ENCODE data around the gene TRAFD1. TPM values are rescaled to one million over a fixed set of nuclear protein-coding genes. Genes with fewer than 3 reads are reported as not detected.

The TRAFD1 gene
- total and polyA plus RNA-seq, 2 of the 8 experiments (the other 6 are each of a cell fraction or from before 2014, with no cell fraction given), result 18.1 to 33.1 TPM

DNA sequence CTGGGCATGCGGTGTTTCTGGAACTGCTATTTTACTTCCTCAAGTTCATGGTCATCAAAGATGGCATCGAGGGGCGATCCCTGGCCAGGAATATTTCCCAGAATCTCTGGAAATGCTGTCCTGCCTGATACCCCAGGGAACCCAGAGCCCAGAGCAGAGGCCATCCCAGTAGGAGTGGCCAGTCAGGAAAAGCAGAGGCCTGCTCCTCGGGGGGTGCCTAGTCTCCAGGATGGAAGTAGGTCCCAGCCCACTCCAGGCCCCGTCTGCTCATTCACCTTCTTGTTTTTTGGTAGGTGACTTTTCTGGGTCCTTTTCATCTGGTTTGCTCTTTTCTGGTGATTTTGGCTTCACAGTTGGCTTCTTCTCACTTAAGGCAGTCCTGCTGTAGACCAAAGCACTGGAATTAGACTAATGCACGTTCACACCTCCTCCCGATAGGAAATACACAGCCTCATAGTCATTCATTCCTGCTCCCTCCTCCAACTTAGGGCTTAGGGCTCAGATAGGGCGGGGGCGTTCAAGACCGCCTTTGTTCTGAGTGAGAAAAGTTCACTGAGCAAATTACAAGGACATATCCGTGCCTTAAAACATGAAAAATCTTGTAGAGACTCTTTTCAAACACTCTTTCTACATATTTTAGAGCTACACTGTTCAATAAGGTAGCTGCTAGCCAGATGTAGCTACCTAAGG is 51.1 kb downstream of the TRAFD1 start:
- no peak overlapping the region for H2BK120ac ChIP-seq (replicated peaks; ENCODE audit: low read depth, low read length)
- no peak overlapping the region for H2AK5ac ChIP-seq (ENCODE audit: low read depth, low read length)
- H3K23ac ChIP-seq (ENCODE audit: insufficient read length), result no peak overlapping the region
- no peaks in the 10 kb centered on the region for H4K20me1 ChIP-seq (replicated peaks in 1 of 2; ENCODE audit: control insufficient read depth in 1 of 2, insufficient read depth in 2 of 2, low read length in 2 of 2)
- H3K27ac ChIP-seq (ENCODE audit: low read depth, low read length), result no peak overlapping the region
- H3K79me1 ChIP-seq (ENCODE audit: low read depth, low read length), result no peaks in the 10 kb centered on the region
- no peak overlapping the region for H3K18ac ChIP-seq (ENCODE audit: extremely low read depth, low read length)
- POLR2A ChIA-PET (ENCODE audit: partially characterized antibody), result no interaction called here
- no peaks in the 10 kb centered on the region for H3K27me3 ChIP-seq (replicated peaks in 1 of 4; ENCODE audit: control insufficient read depth in 3 of 4, extremely low read depth in 1 of 4, insufficient read depth in 3 of 4, low read length in 3 of 4)
- no peak overlapping the region for H3K14ac ChIP-seq (ENCODE audit: insufficient read length)
- H2AFZ ChIP-seq (ENCODE audit: low read length), result no peak overlapping the region
- H4K8ac ChIP-seq (ENCODE audit: extremely low read depth, insufficient read depth, low read length), result no peak overlapping the region
- peaks cover 8 to 18% (median 11%) of the 10 kb centered on the region in 4 experiments; a peak in 7 of 8 replicates for H3K36me3 ChIP-seq (ENCODE audit: control insufficient read depth in 2 of 4, insufficient read depth in 4 of 4, low read length in 3 of 4)
- H3K4me1 ChIP-seq (replicated peaks in 1 of 4; ENCODE audit: control insufficient read depth in 3 of 4, insufficient read depth in 4 of 4, low read length in 3 of 4), result no peaks in the 10 kb centered on the region
- H2BK12ac ChIP-seq (ENCODE audit: low read depth, low read length), result no peak overlapping the region
- CTCF ChIA-PET (ENCODE audit: partially characterized antibody), result interaction anchor here (1.6 kb wide), 2 partner anchors 8 to 22 kb away, joined by 3 to 5 read pairs; no protein-coding TSS in a partner anchor
- no peak overlapping the region for H4K91ac ChIP-seq (replicated peaks; ENCODE audit: insufficient read length, low read length)
- H3K4ac ChIP-seq (replicated peaks; ENCODE audit: insufficient read length, low read depth, low read length), result no peak overlapping the region
- 88% methylated on average over 11 of the region's 11 CpGs; no CpG with 5 or more reads in 1 of the 2 experiments for WGBS, 2 experiments (ENCODE audit: extremely low coverage in 1 of 2, insufficient coverage in 1 of 2, insufficient read length in 1 of 2, insufficient replicate concordance in 2 of 2, low coverage in 1 of 2, low lambda C conversion rate in 2 of 2, missing lambda C conversion rate in 1 of 2)
- no peak overlapping the region for H2BK20ac ChIP-seq (ENCODE audit: low read length)
- H3K79me2 ChIP-seq (ENCODE audit: control insufficient read depth in 1 of 2, insufficient read depth in 2 of 2, low read length in 2 of 2), result no peaks in the 10 kb centered on the region
- no peaks in the 10 kb centered on the region for H3K9me3 ChIP-seq (ENCODE audit: insufficient read depth in 2 of 2, low read depth in 1 of 2, low read length in 1 of 2)
- FAIRE-seq (no peak), DNase-seq (ENCODE audit: low read depth in 1 of 2, low spot score in 2 of 2) (no peak)
- H3K4me2 ChIP-seq (ENCODE audit: insufficient read depth in 1 of 2, low read depth in 2 of 2, low read length in 2 of 2), result no peak overlapping the region
- no peaks in the 10 kb centered on the region for H3K23me2 ChIP-seq (ENCODE audit: low read depth, low read length)
- H2BK5ac ChIP-seq (ENCODE audit: low read depth, low read length), result no peak overlapping the region
- H4K5ac ChIP-seq (ENCODE audit: insufficient read length, low read depth, low read length), result no peak overlapping the region
- H2BK15ac ChIP-seq (ENCODE audit: low read length), result no peak overlapping the region
- no peak overlapping the region for H3K56ac ChIP-seq (replicated peaks; ENCODE audit: insufficient read length, low read depth, low read length)
- H3K9ac ChIP-seq (replicated peaks in 1 of 4; ENCODE audit: extremely low read depth in 1 of 4, low read depth in 3 of 4, low read length in 3 of 4), result no peak overlapping the region
- no peak overlapping the region for H3K4me3 ChIP-seq (ENCODE audit: extremely low read depth in 1 of 4, insufficient read depth in 2 of 4, low read depth in 3 of 4, low read length in 4 of 4)
- TF ChIP-seq CHD2 (IDR thresholded peaks at IDR 0.05; ENCODE audit: low read length) (no peak), SP1 (IDR thresholded peaks at IDR 0.05; ENCODE audit: low read depth, low read length) (no peak), BCL11A (IDR thresholded peaks at IDR 0.05; ENCODE audit: low read depth in 2 of 2, low read length in 2 of 2) (no peak), GABPA (IDR thresholded peaks at IDR 0.05; ENCODE audit: borderline replicate concordance, insufficient read depth, low read length) (no peak), JUN (IDR thresholded peaks at IDR 0.05; ENCODE audit: low read depth, low read length) (no peak), TBP (IDR thresholded peaks at IDR 0.05; ENCODE audit: low read depth, low read length) (no peak), RFX5 (IDR thresholded peaks at IDR 0.05; ENCODE audit: borderline replicate concordance, low read depth, low read length) (no peak), BACH1 (IDR thresholded peaks at IDR 0.05; ENCODE audit: low read length) (no peak)
- TF ChIP-seq, protein P1, sequence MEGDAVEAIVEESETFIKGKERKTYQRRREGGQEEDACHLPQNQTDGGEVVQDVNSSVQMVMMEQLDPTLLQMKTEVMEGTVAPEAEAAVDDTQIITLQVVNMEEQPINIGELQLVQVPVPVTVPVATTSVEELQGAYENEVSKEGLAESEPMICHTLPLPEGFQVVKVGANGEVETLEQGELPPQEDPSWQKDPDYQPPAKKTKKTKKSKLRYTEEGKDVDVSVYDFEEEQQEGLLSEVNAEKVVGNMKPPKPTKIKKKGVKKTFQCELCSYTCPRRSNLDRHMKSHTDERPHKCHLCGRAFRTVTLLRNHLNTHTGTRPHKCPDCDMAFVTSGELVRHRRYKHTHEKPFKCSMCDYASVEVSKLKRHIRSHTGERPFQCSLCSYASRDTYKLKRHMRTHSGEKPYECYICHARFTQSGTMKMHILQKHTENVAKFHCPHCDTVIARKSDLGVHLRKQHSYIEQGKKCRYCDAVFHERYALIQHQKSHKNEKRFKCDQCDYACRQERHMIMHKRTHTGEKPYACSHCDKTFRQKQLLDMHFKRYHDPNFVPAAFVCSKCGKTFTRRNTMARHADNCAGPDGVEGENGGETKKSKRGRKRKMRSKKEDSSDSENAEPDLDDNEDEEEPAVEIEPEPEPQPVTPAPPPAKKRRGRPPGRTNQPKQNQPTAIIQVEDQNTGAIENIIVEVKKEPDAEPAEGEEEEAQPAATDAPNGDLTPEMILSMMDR (IDR thresholded peaks at IDR 0.05; ENCODE audit: control extremely low read depth in 1 of 3, insufficient read depth in 1 of 3, low read depth in 1 of 3, low read length in 3 of 3), result no peak
- TF ChIP-seq, protein P2, sequence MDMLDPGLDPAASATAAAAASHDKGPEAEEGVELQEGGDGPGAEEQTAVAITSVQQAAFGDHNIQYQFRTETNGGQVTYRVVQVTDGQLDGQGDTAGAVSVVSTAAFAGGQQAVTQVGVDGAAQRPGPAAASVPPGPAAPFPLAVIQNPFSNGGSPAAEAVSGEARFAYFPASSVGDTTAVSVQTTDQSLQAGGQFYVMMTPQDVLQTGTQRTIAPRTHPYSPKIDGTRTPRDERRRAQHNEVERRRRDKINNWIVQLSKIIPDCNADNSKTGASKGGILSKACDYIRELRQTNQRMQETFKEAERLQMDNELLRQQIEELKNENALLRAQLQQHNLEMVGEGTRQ (IDR thresholded peaks at IDR 0.05; ENCODE audit: low read length), result no peak

Measured in H1 (cell line).